Upper lobe of right lung (tissue), 1 donor: Measurements from ENCODE around the gene CA6. TPM values are rescaled to one million over a fixed set of nuclear protein-coding genes. Genes with fewer than 3 reads are reported as not detected.
"Not testable (repeated sequence)": the region's sequence is repeated elsewhere in the genome, so short reads cannot be mapped to it uniquely, and the experiment has no call there.

Experiments
- ATAC-seq: fragments of 200-7000 bp; cut with Tn5 transposase; one replicate; pipeline ENCODE4 v1.9.1; 2020; ENCODE audit warnings: mild to moderate bottlenecking, moderate library complexity
- DNase-seq: peaks from one replicate; pipeline ENCODE4 v3.0.0-alpha.2; 2020
- H3K27ac ChIP-seq: fragments of 200-600 bp; one replicate; pipeline ENCODE4 v1.8.0; 2022
- H3K27me3 ChIP-seq: fragments of 200-600 bp; one replicate; pipeline ENCODE4 v1.8.0; 2022; ENCODE audit warnings: mild to moderate bottlenecking
- H3K36me3 ChIP-seq: fragments of 200-600 bp; one replicate; pipeline ENCODE4 v1.8.0; 2022
- H3K4me1 ChIP-seq: fragments of 200-600 bp; one replicate; pipeline ENCODE4 v1.8.0; 2022
- H3K4me3 ChIP-seq: fragments of 200-600 bp; one replicate; pipeline ENCODE4 v1.8.0; 2022; ENCODE audit warnings: mild to moderate bottlenecking
- H3K9me3 ChIP-seq: fragments of 200-600 bp; one replicate; pipeline ENCODE4 v1.8.0; 2022
- CTCF ChIP-seq: fragments of 200-600 bp; IDR thresholded peaks from one replicate; pipeline ENCODE4 v1.8.0; 2022; ENCODE audit warnings: antibody characterized with exemption
- intact Hi-C: fragments of 100-400 bp; cut with DNase I; formaldehyde crosslinking; loops from one replicate; pipeline ENCODE4 v1.11.0; 2022
- total RNA-seq: library from RNA; stranded (reverse); fragmentation: NEBNext Ultra II Directional; extraction: Animal tissue kit (Norgen Biotek cat#: 25700); gene quantifications from one replicate; pipeline ENCODE4 v1.2.1, GENCODE V29; 2021
- donor health status: DM: no; HTN: yes; CAD: no; lungs with severe emphysema.

Gene CA6
- total RNA-seq, 1 donor from 2014 or later, result not detected

GRCh38 chr1:9018333-9018732 lies 72.7 kb downstream of the CA6 start:
- Histone ChIP-seq H3K4me3 (no peak overlapping the region), H3K9me3 (no peaks in the 10 kb centered on the region), H3K27ac (no peak overlapping the region), H3K4me1 (no peaks in the 10 kb centered on the region), H3K27me3 (no peaks in the 10 kb centered on the region), H3K36me3 (no peaks in the 10 kb centered on the region)
- ATAC-seq, result no peak
- intact Hi-C loops, result no loop called here
- no peak for TF ChIP-seq CTCF
- DNase-seq, result no peak

GRCh38 chr1:9019896-9020295 lies 74.2 kb downstream of the CA6 start:
- H3K36me3 ChIP-seq, result no peaks in the 10 kb centered on the region

GRCh38 chr1:9020305-9020704 lies 74.6 kb downstream of the CA6 start:
- intact Hi-C loops, result no loop called here
- ATAC-seq, result no peak
- no peaks in the 10 kb centered on the region for H3K4me1 ChIP-seq
- H3K36me3 ChIP-seq, result no peaks in the 10 kb centered on the region
- H3K27me3 ChIP-seq, result no peaks in the 10 kb centered on the region
- H3K27ac ChIP-seq, result no peak overlapping the region
- no peak overlapping the region for H3K4me3 ChIP-seq
- no peak for DNase-seq
- no peaks in the 10 kb centered on the region for H3K9me3 ChIP-seq
- no peak for TF ChIP-seq CTCF

More at GRCh38 chr1:9019896-9020295, 74.2 kb downstream of the CA6 start:
- H3K4me3 ChIP-seq, result no peak overlapping the region
- no peaks in the 10 kb centered on the region for H3K4me1 ChIP-seq
- no peak overlapping the region for H3K27ac ChIP-seq
- intact Hi-C loops, result no loop called here
- H3K9me3 ChIP-seq, result no peaks in the 10 kb centered on the region
- H3K27me3 ChIP-seq, result no peaks in the 10 kb centered on the region
- no peak for TF ChIP-seq CTCF
- DNase-seq, result no peak
- ATAC-seq, result no peak

GRCh38 chr1:9022026-9022738 lies 76.5 kb downstream of the CA6 start:
- H3K9me3 ChIP-seq, H3K4me3 ChIP-seq, H3K27ac ChIP-seq, H3K27me3 ChIP-seq, H3K36me3 ChIP-seq, H3K4me1 ChIP-seq, intact Hi-C loops, DNase-seq: not testable (repeated sequence)
- peak; percentile 46 for ATAC-seq

- no peak for DNase-seq
- ATAC-seq, result no peak
- H3K9me3 ChIP-seq, result no peaks in the 10 kb centered on the region
- H3K36me3 ChIP-seq, result no peaks in the 10 kb centered on the region
- no peak overlapping the region for H3K4me3 ChIP-seq
- H3K4me1 ChIP-seq, result no peaks in the 10 kb centered on the region
- H3K27ac ChIP-seq, result no peak overlapping the region
- intact Hi-C loops, result no loop called here
- no peaks in the 10 kb centered on the region for H3K27me3 ChIP-seq
- TF ChIP-seq CTCF, result no peak
These were observed 77.1 kb downstream of the CA6 start for GRCh38 chr1:9022773-9023172.

Other genes starting within 250 kb of the CA6 start
- 99.6 TPM for gene RERE, start 128.2 kb upstream of the CA6 start, total RNA-seq
- gene ENO1, start 67.2 kb upstream of the CA6 start, total RNA-seq, result 640 TPM
- gene SLC2A7, start 80.6 kb downstream of the CA6 start, total RNA-seq, result not detected
- 0.98 TPM for gene SLC2A5, start 123.8 kb downstream of the CA6 start, total RNA-seq
- 19.0 TPM for gene GPR157, start 183.2 kb downstream of the CA6 start, total RNA-seq